ENCODE measurements around the gene PACS2. TPM values are rescaled to one million over a fixed set of nuclear protein-coding genes. Genes with fewer than 3 reads are reported as not detected.

PACS2 gene
- total RNA-seq, 1 experiment from 2014 or later = 100 TPM

GRCh38 chr14:105281371-105282097 lies 33.0 kb upstream of the PACS2 start (continued):
- TF ChIP-seq, protein P1, sequence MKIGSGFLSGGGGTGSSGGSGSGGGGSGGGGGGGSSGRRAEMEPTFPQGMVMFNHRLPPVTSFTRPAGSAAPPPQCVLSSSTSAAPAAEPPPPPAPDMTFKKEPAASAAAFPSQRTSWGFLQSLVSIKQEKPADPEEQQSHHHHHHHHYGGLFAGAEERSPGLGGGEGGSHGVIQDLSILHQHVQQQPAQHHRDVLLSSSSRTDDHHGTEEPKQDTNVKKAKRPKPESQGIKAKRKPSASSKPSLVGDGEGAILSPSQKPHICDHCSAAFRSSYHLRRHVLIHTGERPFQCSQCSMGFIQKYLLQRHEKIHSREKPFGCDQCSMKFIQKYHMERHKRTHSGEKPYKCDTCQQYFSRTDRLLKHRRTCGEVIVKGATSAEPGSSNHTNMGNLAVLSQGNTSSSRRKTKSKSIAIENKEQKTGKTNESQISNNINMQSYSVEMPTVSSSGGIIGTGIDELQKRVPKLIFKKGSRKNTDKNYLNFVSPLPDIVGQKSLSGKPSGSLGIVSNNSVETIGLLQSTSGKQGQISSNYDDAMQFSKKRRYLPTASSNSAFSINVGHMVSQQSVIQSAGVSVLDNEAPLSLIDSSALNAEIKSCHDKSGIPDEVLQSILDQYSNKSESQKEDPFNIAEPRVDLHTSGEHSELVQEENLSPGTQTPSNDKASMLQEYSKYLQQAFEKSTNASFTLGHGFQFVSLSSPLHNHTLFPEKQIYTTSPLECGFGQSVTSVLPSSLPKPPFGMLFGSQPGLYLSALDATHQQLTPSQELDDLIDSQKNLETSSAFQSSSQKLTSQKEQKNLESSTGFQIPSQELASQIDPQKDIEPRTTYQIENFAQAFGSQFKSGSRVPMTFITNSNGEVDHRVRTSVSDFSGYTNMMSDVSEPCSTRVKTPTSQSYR (CRISPR knock-in tag; IDR thresholded peaks at IDR 0.05) = no peak

GRCh38 chr14:105282098-105282725 lies 32.3 kb upstream of the PACS2 start:
- DNase-seq (ENCODE audit: low spot score) (no peak), ATAC-seq (peak; percentile 17; the same call in 1 of the 2 replicates)
- Mint-ChIP-seq H3K27me3 (ENCODE audit: low read depth) (no peaks in the 10 kb centered on the region), H3K36me3 (no peaks in the 10 kb centered on the region), H3K9me3 (no peaks in the 10 kb centered on the region), H3K4me3 (no peak overlapping the region), H3K27ac (peak overlapping the region; percentile 32), H3K4me1 (peaks cover 20% of the 10 kb centered on the region)
- CTCF ChIA-PET = interaction anchor here (1.4 to 1.6 kb wide), 2 partner anchors 70 to 81 kb away, joined by 4 to 8 read pairs; no protein-coding TSS in a partner anchor
- POLR2A ChIA-PET = interaction anchor here (0.5 kb wide), 1 partner anchor 474 kb away, joined by 4 read pairs; no protein-coding TSS in a partner anchor
- TF ChIP-seq, protein P2, sequence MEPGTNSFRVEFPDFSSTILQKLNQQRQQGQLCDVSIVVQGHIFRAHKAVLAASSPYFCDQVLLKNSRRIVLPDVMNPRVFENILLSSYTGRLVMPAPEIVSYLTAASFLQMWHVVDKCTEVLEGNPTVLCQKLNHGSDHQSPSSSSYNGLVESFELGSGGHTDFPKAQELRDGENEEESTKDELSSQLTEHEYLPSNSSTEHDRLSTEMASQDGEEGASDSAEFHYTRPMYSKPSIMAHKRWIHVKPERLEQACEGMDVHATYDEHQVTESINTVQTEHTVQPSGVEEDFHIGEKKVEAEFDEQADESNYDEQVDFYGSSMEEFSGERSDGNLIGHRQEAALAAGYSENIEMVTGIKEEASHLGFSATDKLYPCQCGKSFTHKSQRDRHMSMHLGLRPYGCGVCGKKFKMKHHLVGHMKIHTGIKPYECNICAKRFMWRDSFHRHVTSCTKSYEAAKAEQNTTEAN (CRISPR knock-in tag; IDR thresholded peaks at IDR 0.05) = no peak

DNA sequence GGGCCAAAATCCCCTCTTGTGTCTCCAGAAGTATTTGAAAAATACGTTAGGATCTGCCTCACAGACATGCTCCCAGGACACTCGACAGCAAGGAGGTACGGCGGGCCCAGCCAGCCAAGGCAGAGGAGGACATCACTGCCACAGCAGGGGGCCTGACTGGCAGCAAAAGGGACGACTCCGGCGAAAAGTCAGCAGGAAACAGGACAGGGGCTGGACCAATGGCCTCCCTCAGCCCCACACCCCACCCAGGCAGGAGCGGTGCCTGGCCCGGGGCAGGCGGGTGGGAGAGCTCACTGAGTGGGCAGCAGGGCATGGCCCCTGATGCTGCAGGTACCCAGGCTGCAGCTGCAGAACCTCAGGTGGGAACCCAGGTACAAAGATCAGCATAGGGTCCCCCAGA lies 31.5 kb upstream of the PACS2 start:
- peak; percentile 63 for DNase-seq (ENCODE audit: low spot score)
- Mint-ChIP-seq H3K27me3 (ENCODE audit: low read depth) (no peaks in the 10 kb centered on the region), H3K36me3 (no peaks in the 10 kb centered on the region), H3K9me3 (no peaks in the 10 kb centered on the region), H3K4me3 (no peak overlapping the region), H3K27ac (no peak overlapping the region), H3K4me1 (peaks cover 20% of the 10 kb centered on the region)
- TF ChIP-seq NFYB (CRISPR knock-in tag; conservative IDR thresholded peaks at IDR 0.05; ENCODE audit: low read depth) (peak; percentile 39; the same call in 1 of the 2 replicates), RELA (CRISPR knock-in tag; IDR thresholded peaks at IDR 0.05; ENCODE audit: borderline replicate concordance) (no peak), ZNF219 (CRISPR knock-in tag; IDR thresholded peaks at IDR 0.05; ENCODE audit: borderline replicate concordance) (no peak)
- TF ChIP-seq, protein P3, sequence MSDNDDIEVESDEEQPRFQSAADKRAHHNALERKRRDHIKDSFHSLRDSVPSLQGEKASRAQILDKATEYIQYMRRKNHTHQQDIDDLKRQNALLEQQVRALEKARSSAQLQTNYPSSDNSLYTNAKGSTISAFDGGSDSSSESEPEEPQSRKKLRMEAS (CRISPR knock-in tag; IDR thresholded peaks at IDR 0.05) = no peak
- TF ChIP-seq, protein P4, sequence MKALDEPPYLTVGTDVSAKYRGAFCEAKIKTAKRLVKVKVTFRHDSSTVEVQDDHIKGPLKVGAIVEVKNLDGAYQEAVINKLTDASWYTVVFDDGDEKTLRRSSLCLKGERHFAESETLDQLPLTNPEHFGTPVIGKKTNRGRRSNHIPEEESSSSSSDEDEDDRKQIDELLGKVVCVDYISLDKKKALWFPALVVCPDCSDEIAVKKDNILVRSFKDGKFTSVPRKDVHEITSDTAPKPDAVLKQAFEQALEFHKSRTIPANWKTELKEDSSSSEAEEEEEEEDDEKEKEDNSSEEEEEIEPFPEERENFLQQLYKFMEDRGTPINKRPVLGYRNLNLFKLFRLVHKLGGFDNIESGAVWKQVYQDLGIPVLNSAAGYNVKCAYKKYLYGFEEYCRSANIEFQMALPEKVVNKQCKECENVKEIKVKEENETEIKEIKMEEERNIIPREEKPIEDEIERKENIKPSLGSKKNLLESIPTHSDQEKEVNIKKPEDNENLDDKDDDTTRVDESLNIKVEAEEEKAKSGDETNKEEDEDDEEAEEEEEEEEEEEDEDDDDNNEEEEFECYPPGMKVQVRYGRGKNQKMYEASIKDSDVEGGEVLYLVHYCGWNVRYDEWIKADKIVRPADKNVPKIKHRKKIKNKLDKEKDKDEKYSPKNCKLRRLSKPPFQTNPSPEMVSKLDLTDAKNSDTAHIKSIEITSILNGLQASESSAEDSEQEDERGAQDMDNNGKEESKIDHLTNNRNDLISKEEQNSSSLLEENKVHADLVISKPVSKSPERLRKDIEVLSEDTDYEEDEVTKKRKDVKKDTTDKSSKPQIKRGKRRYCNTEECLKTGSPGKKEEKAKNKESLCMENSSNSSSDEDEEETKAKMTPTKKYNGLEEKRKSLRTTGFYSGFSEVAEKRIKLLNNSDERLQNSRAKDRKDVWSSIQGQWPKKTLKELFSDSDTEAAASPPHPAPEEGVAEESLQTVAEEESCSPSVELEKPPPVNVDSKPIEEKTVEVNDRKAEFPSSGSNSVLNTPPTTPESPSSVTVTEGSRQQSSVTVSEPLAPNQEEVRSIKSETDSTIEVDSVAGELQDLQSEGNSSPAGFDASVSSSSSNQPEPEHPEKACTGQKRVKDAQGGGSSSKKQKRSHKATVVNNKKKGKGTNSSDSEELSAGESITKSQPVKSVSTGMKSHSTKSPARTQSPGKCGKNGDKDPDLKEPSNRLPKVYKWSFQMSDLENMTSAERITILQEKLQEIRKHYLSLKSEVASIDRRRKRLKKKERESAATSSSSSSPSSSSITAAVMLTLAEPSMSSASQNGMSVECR (CRISPR knock-in tag; IDR thresholded peaks at IDR 0.05; ENCODE audit: borderline replicate concordance) = no peak
- ChIA-PET CTCF (interaction anchor here (0.6 to 1.6 kb wide), 5 partner anchors 35 to 198 kb away, joined by 3 to 8 read pairs (median 3); no protein-coding TSS in a partner anchor), POLR2A (no interaction called here)
- ATAC-seq = peak; percentile 57; the same call in 1 of the 2 replicates

DNA sequence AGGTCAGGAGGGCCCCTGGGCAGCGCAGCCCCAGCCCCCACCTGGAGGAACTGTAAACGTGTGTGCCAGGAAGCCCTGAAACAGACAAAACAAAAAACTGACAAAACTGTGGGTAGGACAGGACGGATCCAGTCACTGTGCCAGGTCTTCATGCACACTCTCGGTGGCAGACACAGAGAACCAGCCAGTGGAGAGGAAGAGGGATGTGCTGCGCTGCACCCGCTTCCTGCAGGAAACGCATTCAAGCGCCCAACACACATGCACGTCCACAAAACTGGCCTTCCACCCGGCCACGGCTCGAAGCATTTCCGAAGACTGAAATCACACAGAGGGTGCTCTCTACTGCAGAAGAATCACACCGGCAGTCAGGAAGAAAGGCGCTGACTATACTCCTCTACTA lies 30.6 kb upstream of the PACS2 start:
- peak overlapping the region; percentile 60; the same call in 1 of the 2 replicates for H3K27ac Mint-ChIP-seq
- POLR2A ChIA-PET = no interaction called here
- no peak for ATAC-seq
- H3K4me3 Mint-ChIP-seq = no peak overlapping the region
- H3K9me3 Mint-ChIP-seq = no peaks in the 10 kb centered on the region
- CTCF ChIA-PET = interaction anchor here (0.8 to 1.6 kb wide), 3 partner anchors 36 to 197 kb away, joined by 3 to 8 read pairs (median 3); no protein-coding TSS in a partner anchor
- peaks cover 20% of the 10 kb centered on the region for H3K4me1 Mint-ChIP-seq
- H3K36me3 Mint-ChIP-seq = no peaks in the 10 kb centered on the region
- DNase-seq (ENCODE audit: low spot score) = no peak
- H3K27me3 Mint-ChIP-seq (ENCODE audit: low read depth) = no peaks in the 10 kb centered on the region
- TF ChIP-seq E2F1 (CRISPR knock-in tag; IDR thresholded peaks at IDR 0.05) (no peak), EMX1 (CRISPR knock-in tag; IDR thresholded peaks at IDR 0.05) (no peak), ZNF396 (CRISPR knock-in tag; IDR thresholded peaks at IDR 0.05; ENCODE audit: borderline replicate concordance) (no peak), OVOL2 (CRISPR knock-in tag; IDR thresholded peaks at IDR 0.05; ENCODE audit: borderline replicate concordance) (no peak), GRHL2 (CRISPR knock-in tag; IDR thresholded peaks at IDR 0.05; ENCODE audit: insufficient replicate concordance, severe bottlenecking) (no peak)
- TF ChIP-seq, protein P2 (CRISPR knock-in tag; IDR thresholded peaks at IDR 0.05) = no peak
- TF ChIP-seq, protein P5, sequence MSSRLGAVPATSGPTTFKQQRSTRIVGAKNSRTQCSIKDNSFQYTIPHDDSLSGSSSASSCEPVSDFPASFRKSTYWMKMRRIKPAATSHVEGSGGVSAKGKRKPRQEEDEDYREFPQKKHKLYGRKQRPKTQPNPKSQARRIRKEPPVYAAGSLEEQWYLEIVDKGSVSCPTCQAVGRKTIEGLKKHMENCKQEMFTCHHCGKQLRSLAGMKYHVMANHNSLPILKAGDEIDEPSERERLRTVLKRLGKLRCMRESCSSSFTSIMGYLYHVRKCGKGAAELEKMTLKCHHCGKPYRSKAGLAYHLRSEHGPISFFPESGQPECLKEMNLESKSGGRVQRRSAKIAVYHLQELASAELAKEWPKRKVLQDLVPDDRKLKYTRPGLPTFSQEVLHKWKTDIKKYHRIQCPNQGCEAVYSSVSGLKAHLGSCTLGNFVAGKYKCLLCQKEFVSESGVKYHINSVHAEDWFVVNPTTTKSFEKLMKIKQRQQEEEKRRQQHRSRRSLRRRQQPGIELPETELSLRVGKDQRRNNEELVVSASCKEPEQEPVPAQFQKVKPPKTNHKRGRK (CRISPR knock-in tag; IDR thresholded peaks at IDR 0.05; ENCODE audit: borderline replicate concordance) = no peak
